ENCODE measurements around the gene LGALS3BP. TPM values are rescaled to one million over a fixed set of nuclear protein-coding genes. Genes with fewer than 3 reads are reported as not detected.

Gene LGALS3BP
- total RNA-seq, 1 experiment from 2014 or later = 389 TPM

- H2AFZ ChIP-seq (ENCODE audit: low read depth, low read length, poor library complexity, severe bottlenecking) = no peak overlapping the region
- H3K9ac ChIP-seq (ENCODE audit: low read length) = no peak overlapping the region
- H3K36me3 ChIP-seq (ENCODE audit: control insufficient read depth in 1 of 2, insufficient read depth in 2 of 2, low read length in 2 of 2) = no peaks in the 10 kb centered on the region
- ATAC-seq = no peak
- H3K27me3 ChIP-seq (ENCODE audit: insufficient read depth, low read length) = no peaks in the 10 kb centered on the region
- no peak overlapping the region for H3K4me2 ChIP-seq (ENCODE audit: low read length)
- DNase-seq (ENCODE audit: low read depth, low spot score) = no peak
- H3K4me1 ChIP-seq (ENCODE audit: control insufficient read depth in 1 of 2, insufficient read depth in 2 of 2, low read length in 2 of 2) = peaks cover 15 to 19% of the 10 kb centered on the region in 2 experiments
- ChIA-PET POLR2A (interaction anchor here (0.6 kb wide), 1 partner anchor 26 kb away, joined by 4 read pairs; no protein-coding TSS in a partner anchor), RAD21 (ENCODE audit: low non-redundant PET in 1 of 2, low total read pairs in 2 of 2, uncharacterized antibody in 2 of 2, unreplicated experiment in 2 of 2) (no interaction called here), CTCF (no interaction called here)
- no peak for TF ChIP-seq EGR1 (IDR thresholded peaks at IDR 0.05; ENCODE audit: low read depth)
- no peak for TF ChIP-seq SIN3A (IDR thresholded peaks at IDR 0.05; ENCODE audit: low read depth)
- TF ChIP-seq POLR2A (IDR thresholded peaks at IDR 0.05; ENCODE audit: borderline replicate concordance, extremely low read depth, insufficient read depth, insufficient read length) = no peak
- no peak for TF ChIP-seq FOSL1 (IDR thresholded peaks at IDR 0.05; ENCODE audit: low read depth)
- TF ChIP-seq, protein P1, sequence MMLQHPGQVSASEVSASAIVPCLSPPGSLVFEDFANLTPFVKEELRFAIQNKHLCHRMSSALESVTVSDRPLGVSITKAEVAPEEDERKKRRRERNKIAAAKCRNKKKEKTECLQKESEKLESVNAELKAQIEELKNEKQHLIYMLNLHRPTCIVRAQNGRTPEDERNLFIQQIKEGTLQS (IDR thresholded peaks at IDR 0.05) = no peak
- no peak for TF ChIP-seq JUND (IDR thresholded peaks at IDR 0.05)
- TF ChIP-seq CTCF (IDR thresholded peaks at IDR 0.05 in 2 of 3, conservative IDR thresholded peaks at IDR 0.05 in 1 of 3; ENCODE audit: borderline replicate concordance in 1 of 3, insufficient read depth in 1 of 3, low read depth in 2 of 3, low read length in 2 of 3) = no peak
- no peak for TF ChIP-seq EZH2 (IDR thresholded peaks at IDR 0.05)
- no peak for TF ChIP-seq CEBPB (IDR thresholded peaks at IDR 0.05; ENCODE audit: low read depth)
- no TSS peak for BruUV-seq (replicated peaks)
- no peak overlapping the region for H3K4me3 ChIP-seq (replicated peaks in 1 of 2; ENCODE audit: low read depth in 1 of 2, low read length in 2 of 2)
- H3K9me2 ChIP-seq (ENCODE audit: insufficient read depth) = 0 out of 2 replicates have a peak, but pooled peaks cover 4% of the 10 kb centered on the region
- H3K79me2 ChIP-seq (ENCODE audit: insufficient read depth, low read length) = no peaks in the 10 kb centered on the region
- no peaks in the 10 kb centered on the region for H3K9me3 ChIP-seq (ENCODE audit: control insufficient read depth in 1 of 2, insufficient read depth in 1 of 2, low read depth in 1 of 2, low read length in 2 of 2)
- no peak overlapping the region for H3K27ac ChIP-seq (ENCODE audit: low read depth, low read length)
- intact Hi-C loops (cut with micrococcal nuclease) = no loop called here
- no peaks in the 10 kb centered on the region for H4K20me1 ChIP-seq (ENCODE audit: insufficient read depth)
Observed at GRCh38 chr17:78950870-78951269, 28.9 kb downstream of the LGALS3BP start.
